GM18505 (cell line): ENCODE measurements around the gene BCAP29.

ENCODE experiments used
- ATAC-seq: cut with Tn5 transposase; IDR thresholded peaks from one replicate; pipeline ENCODE4 v1.9.1; 2021; ENCODE audit not compliant: unreplicated experiment
- POLR2A ChIP-seq: IDR thresholded peaks from 4 replicates; pipeline ENCODE4 v1.6.1; 2011; ENCODE audit warnings: borderline replicate concordance; ENCODE audit not compliant: insufficient read depth, insufficient read length; ENCODE audit errors: extremely low read depth

The BCAP29 gene

DNA sequence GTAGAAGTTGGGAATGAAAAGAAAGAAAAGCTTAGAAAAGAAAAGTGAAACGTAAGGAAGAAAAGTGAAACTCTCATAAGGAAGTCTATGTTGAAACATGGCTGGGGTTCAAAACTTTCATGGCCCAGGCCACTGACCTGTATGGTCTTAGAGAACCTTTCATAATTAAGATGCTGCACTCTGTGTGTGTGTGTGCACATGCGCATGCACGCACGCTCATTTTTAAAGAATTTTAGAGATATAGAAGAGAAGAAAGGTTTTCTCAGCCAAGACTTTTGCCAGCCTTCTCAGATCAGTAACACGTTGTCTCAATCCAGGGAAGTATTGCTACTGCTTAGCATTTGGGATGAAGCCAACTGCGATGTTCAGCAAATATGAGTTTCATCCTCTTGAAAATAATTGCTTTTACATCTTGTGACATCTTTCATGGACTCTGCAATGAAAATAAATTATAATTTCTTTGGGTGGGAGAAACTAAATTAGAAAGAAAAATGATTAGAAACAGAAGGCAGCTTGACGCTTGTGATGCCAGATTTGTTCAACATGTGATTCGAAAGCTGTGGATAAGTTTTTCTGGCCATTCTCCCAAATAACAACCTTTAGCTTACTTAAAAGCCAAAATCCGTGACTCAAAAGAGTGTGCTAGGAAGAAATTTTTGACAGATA is 64.4 kb downstream of the BCAP29 start:
- ATAC-seq = no peak
- TF ChIP-seq POLR2A = no peak

GRCh38 chr7:107652642-107653041 is 72.6 kb downstream of the BCAP29 start:
- ATAC-seq = no peak
- no peak for TF ChIP-seq POLR2A

DNA sequence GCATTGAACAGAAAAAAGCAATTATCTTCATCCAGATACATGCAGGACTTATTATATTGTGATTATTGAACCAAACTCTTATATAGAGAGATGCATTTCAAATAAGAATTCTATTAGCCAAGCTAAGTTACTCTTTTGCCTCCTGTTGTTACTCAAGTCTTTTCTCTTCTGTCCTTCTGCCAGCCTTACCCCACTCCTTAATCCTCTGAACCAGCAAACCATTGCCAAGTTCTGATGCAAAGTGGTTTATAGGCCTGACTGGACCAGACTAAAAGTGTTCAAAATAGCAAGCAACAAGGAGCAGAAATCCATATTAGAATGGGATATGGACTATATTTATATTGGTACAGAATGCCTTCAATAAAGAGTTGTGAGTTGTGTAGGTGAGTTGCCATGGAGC is 78.4 kb downstream of the BCAP29 start:
- no peak for ATAC-seq
- TF ChIP-seq POLR2A = no peak

DNA sequence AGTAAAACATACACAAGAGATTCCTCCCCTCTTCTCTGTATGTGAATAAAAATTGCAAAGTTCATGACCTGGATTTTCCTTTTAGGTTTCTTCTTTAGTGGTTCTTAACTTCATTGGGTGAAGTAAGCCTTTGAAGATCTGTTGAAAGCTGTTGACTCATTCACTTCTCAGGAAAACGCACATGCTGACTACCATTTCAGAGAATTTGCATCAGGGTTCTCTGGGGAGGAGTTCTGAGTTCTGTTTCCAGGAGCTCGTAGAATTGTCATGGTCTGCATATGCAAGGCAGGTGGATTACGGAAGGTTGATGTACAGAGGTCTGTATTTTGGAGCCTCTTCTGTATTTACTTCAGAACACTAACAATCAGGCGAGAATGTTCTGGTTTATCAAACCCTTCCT is 79.6 kb downstream of the BCAP29 start:
- no peak for ATAC-seq

GRCh38 chr7:107660381-107661080 is 80.5 kb downstream of the BCAP29 start, which contains the start of gene SLC26A4:
Gene SLC26A4, plus strand, starts transcription at chr7:107660828. Its CDS starts 814 bp downstream, at chr7:107661642.
- peak; percentile 18 for ATAC-seq
- TF ChIP-seq POLR2A = no peak

More for the DNA sequence above, 79.6 kb downstream of the BCAP29 start:
- TF ChIP-seq POLR2A = no peak

- peak; percentile 57 for ATAC-seq
- TF ChIP-seq POLR2A = no peak
Measured at GRCh38 chr7:107661081-107661864, 81.2 kb downstream of the BCAP29 start.

DNA sequence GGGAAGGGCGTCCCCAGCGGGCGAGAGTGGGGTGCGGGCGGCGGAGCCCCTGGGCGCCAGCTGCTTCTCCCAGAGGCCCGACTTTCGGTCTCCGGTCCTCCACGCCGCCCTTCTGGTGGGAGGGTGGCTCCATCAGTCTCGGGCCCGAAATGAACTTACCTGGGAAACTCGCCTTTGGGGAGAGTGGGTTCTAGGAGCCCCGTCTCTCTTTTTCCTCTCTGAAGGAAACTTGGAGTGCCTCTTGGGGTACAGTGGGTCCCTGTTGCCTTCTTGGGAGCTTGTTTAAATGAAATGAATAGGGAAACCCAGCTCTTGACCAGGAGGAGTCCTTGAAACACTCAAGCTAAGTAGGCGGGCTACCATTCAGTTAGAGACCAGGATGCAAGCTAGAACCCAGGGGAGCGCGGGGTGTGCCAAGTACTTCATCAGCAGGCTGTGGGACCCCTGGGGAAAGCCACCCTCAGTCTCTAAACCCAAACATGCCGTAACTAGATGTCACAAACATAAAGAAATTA is 81.9 kb downstream of the BCAP29 start:
- no peak for ATAC-seq
- TF ChIP-seq POLR2A = no peak

DNA sequence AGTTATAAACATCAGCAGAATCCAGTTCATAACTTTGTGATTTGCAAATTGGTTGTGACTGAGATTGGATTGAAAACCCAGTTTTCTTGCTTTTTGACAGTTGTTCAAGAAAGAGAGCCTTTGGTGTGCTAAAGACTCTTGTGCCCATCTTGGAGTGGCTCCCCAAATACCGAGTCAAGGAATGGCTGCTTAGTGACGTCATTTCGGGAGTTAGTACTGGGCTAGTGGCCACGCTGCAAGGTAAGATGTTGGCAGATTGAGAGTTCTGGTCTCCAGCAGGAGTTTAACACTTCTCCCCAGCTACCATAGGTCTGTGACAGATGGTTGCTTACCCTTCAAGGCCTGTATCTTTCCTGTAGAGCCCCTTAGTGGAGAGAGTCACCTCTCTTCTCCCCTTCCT is 83.2 kb downstream of the BCAP29 start:
- TF ChIP-seq POLR2A = no peak
- no peak for ATAC-seq

DNA sequence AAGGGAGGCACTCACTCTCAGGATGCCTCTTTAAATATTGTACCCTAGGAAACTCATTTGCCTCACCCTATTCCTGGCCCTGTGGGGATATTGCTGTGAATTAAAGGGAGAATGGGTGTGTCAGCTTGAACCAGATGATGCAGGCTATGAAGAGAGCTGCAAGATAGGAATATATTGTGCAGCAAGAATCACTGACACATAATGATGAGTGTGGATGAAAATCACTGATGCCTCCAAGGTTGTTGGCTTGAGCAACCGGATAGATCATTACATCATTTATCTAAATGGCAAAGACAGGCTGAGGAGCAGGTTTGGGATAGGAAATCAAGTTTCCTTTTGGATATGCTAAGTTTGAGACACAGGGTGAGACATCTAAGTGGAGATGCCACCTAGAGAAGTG is 86.7 kb downstream of the BCAP29 start:
- TF ChIP-seq POLR2A = no peak
- ATAC-seq = no peak

DNA sequence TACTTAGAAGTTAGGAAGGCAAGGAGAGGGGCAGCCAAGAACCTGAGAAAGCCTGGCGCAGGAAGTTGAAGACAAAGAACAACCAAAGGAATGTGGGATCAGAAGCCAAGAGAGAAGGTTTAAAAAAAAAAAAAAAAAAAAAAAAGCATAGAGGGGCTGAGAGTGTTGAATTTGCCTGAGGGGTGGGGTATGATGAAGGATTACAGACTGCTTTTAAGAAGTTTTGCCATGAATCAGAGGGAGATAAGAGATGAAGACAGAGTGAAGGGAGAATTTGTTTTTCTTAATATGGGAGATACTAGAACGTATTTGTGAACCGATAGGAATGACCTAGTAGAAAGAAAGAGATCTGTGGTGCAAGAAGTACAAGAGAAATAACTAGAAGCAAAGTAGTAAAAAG is 87.3 kb downstream of the BCAP29 start:
- TF ChIP-seq POLR2A = no peak
- ATAC-seq = no peak

GRCh38 chr7:107668296-107668695 is 88.2 kb downstream of the BCAP29 start:
- TF ChIP-seq POLR2A = no peak
- no peak for ATAC-seq
